Naive thymus-derived CD8-positive, alpha-beta T cell (primary cell): Measurements from ENCODE around the gene FGF1. TPM values are rescaled to one million over a fixed set of nuclear protein-coding genes. Genes with fewer than 3 reads are reported as not detected.

Experiments used
- ATAC-seq, 2 donors: fragments of 150-1000 bp; cut with Tn5 transposase in 1 of 2; sonication (Bioruptor Pico), chemical (Tn5 transposase) in 1 of 2; 1 replicate in 1 of 2; 2 replicates in 1 of 2; pipeline ENCODE4 v1.10.0; 2021; ENCODE audit warnings: mild to moderate bottlenecking in 2 of 2, moderate library complexity in 2 of 2
- POLR2A ChIA-PET: fragments of 350-600 bp; sonication (Branson Sonifier 250); formaldehyde crosslinking; loops from one replicate; lab custom pipeline; 2021; ENCODE audit warnings: antibody characterized with exemption; lab: Charles Lee
- DNase-seq, 10 donors: peaks; one replicate each; pipeline versions ENCODE4 v3.0.0 to v3.0.0-alpha.2; 2020 to 2022
- H3K27ac Mint-ChIP-seq, 10 donors: one replicate each; pipeline ENCODE4 v1.8.0; 2020 to 2022; ENCODE audit warnings: mild to moderate bottlenecking in 10 of 10, mixed read lengths in 10 of 10, moderate library complexity in 4 of 10, inconsistent platforms in 1 of 10
- H3K27me3 Mint-ChIP-seq, 5 donors: one replicate each; pipeline ENCODE4 v1.8.0; 2021 to 2022; ENCODE audit warnings: mixed read lengths in 5 of 5
- H3K36me3 Mint-ChIP-seq, 3 donors: one replicate each; pipeline ENCODE4 v1.8.0; 2020 to 2022; ENCODE audit warnings: mixed read lengths in 3 of 3, mild to moderate bottlenecking in 2 of 3, inconsistent platforms in 1 of 3
- H3K4me1 Mint-ChIP-seq, 4 donors: one replicate each; pipeline ENCODE4 v1.8.0; 2021 to 2022; ENCODE audit warnings: mixed read lengths in 4 of 4
- H3K4me3 Mint-ChIP-seq, 10 donors: one replicate each; pipeline ENCODE4 v1.8.0; 2020 to 2022; ENCODE audit warnings: mild to moderate bottlenecking in 10 of 10, mixed read lengths in 10 of 10, moderate library complexity in 6 of 10, inconsistent platforms in 1 of 10
- H3K9me3 Mint-ChIP-seq, 9 donors: one replicate each; pipeline ENCODE4 v1.8.0; 2020 to 2022; ENCODE audit warnings: mixed read lengths in 9 of 9, mild to moderate bottlenecking in 3 of 9, inconsistent platforms in 1 of 9, moderate library complexity in 1 of 9
- polyA plus RNA-seq, 3 donors: library from polyadenylated mRNA; unstranded; fragments of 300-500 nt; fragmentation: Illumina TruSeq; gene quantifications; one replicate each; pipeline ENCODE4 v1.2.3, GENCODE V29; 2021
- total RNA-seq, 8 experiments: library from RNA in 2 of 8; stranded (reverse) in 2 of 8; gene quantifications; one replicate each; pipeline ENCODE4 v1.2.3 and lab custom pipeline; 2021 to 2026

FGF1 gene
- total and polyA plus RNA-seq, 5 experiments from 2014 or later: not detected

DNA sequence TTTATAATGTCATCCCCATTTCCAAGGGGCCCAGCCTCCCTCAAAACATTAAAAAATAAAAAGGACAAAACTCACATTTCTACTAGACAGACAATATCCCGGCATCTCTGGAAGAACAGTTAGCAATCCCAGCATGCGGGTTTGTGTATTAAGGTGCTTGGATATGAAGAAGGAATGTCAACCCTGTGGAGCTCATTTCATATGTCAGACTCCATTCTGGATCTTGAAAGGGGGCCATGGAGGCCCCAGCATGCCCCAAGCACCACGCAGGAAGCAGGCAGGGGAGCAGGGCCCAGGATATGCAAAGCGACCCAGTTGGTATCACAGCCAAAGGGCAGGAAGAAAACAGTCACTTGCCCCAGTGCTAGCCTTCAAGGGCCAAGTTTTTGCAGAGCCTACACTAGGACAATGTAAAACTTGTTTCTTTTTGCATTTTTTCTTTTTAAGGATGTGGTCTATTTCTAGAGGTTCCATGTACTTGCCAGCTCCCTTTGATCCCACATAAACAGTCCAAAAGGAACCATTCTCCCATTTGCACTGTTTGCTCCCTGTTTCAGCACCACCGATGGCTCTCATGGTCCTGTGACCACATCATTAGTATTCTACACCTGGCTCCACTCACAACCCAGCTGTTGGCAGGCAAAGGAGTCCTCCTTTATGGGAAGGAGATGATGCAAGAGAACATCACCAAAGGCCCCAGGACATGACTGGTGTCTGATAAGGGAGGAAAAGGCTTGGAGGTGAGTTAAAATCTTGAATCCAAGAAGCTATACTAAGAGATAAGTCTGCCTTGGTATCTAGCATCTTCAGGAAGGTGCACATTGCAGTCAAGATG is 58.3 kb downstream of the FGF1 start:
- peaks cover 0 to 6% (median 0%) of the 10 kb centered on the region in 4 donors for H3K4me1 Mint-ChIP-seq
- H3K9me3 Mint-ChIP-seq: no peaks in the 10 kb centered on the region
- no peak for ATAC-seq
- H3K36me3 Mint-ChIP-seq: no peaks in the 10 kb centered on the region
- no peak for DNase-seq
- H3K27ac Mint-ChIP-seq: no peak overlapping the region
- POLR2A ChIA-PET: interaction anchor here (0.5 kb wide), 1 partner anchor 535 kb away, joined by 4 read pairs; no protein-coding TSS in a partner anchor
- H3K27me3 Mint-ChIP-seq: peaks cover 0 to 7% (median 0%) of the 10 kb centered on the region in 5 donors
- no peak overlapping the region for H3K4me3 Mint-ChIP-seq

DNA sequence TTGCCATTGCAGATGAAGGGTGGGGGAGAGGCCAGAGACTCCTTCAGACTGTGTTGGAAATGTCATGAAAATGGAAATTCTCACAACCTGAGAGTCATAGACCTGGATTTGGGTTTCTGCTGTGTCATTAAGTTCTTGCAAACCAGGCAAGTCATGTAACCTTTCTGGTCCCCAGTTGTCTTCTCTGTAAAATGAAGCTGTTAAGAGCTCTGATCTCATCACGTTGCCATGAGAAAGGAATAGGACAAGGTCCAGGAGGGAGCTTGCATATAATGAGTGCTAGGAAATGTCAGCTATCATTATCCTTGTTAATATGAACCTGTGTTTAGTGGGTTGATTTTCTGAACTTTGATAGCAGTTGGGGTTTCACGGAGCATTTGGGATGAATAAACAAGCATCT is 59.1 kb downstream of the FGF1 start:
- POLR2A ChIA-PET: no interaction called here
- Mint-ChIP-seq H3K36me3 (no peaks in the 10 kb centered on the region), H3K9me3 (no peaks in the 10 kb centered on the region), H3K27ac (no peak overlapping the region), H3K4me1 (peaks cover 0 to 6% (median 0%) of the 10 kb centered on the region in 4 donors), H3K4me3 (no peak overlapping the region), H3K27me3 (peaks cover 0 to 7% (median under 1%) of the 10 kb centered on the region in 5 donors)
- ATAC-seq (no peak), DNase-seq (no peak)

DNA sequence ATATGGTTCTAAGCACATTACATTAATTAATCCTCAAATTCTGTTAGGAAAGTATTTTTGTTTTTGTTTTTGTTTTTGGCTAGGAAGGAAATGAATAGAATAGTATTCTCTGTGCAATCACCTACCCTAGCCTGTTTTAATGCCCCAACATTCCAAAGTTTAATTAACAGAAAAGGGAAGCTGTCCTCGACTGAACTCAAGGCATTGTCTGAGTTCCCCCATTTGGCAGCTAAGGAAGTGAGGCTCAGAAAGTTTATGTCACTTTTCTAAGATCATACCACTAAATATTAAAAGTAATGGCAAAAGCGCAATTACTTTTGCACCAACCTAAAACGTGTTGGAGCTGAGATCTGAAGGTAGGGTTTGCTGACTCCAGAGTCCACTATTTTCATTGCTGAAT is 59.8 kb downstream of the FGF1 start:
- H3K4me3 Mint-ChIP-seq: no peak overlapping the region
- H3K4me1 Mint-ChIP-seq: peaks cover 0 to 6% (median 0%) of the 10 kb centered on the region in 4 donors
- no peaks in the 10 kb centered on the region for H3K36me3 Mint-ChIP-seq
- ATAC-seq: no peak
- POLR2A ChIA-PET: no interaction called here
- H3K27ac Mint-ChIP-seq: no peak overlapping the region
- H3K9me3 Mint-ChIP-seq: peaks cover 0 to 2% (median 0%) of the 10 kb centered on the region in 9 donors
- H3K27me3 Mint-ChIP-seq: peaks cover 0 to 7% (median 1%) of the 10 kb centered on the region in 5 donors
- no peak for DNase-seq

DNA sequence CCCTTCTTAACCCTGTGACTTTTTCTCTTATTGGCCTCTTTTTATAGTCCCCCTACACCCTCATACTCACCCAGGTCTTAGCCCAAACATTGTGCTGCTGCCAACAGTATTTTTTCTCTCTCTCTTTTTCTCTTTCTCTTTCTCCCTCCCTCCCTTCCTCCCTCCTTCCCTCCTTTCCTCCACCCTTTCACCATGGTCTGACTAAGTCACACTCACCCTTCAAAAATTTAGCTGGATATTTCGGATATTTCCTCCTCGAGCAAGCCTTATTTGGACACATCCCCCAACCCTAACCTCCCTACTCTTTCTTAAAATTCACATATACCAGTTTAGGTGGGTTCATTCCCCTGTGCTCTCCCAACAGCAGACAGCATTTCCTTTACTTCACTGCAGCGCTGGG is 64.7 kb downstream of the FGF1 start:
- Mint-ChIP-seq H3K36me3 (no peaks in the 10 kb centered on the region), H3K4me1 (peaks cover 0 to 6% (median 0%) of the 10 kb centered on the region in 4 donors), H3K9me3 (peaks cover 0 to 5% (median 0%) of the 10 kb centered on the region in 9 donors), H3K27ac (no peak overlapping the region), H3K27me3 (peaks cover 0 to 8% (median 0%) of the 10 kb centered on the region in 5 donors), H3K4me3 (no peak overlapping the region)
- no peak for ATAC-seq
- DNase-seq: no peak
- POLR2A ChIA-PET: no interaction called here

DNA sequence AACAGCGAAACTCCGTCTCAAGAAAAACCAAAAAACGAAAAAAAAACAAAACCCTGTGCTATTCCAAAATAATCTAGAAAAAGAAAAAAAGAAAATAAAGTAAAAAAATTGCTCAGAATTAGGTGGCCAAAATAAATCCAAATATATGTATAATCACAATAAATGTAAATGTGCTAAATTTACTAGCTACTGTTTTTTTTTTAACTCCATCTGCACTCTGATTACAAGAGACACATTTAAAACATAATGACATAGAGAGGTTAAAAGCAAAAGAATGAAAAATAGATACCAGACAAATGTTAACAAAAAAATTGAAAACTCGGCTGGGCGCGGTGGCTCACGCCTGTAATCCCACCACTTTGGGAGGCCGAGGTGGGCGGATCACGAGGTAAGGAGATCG is 66.1 kb downstream of the FGF1 start:
- ATAC-seq (no peak), DNase-seq (no peak)
- POLR2A ChIA-PET: no interaction called here
- H3K4me3 Mint-ChIP-seq: no peak overlapping the region
- H3K9me3 Mint-ChIP-seq: peaks cover 0 to 5% (median 0%) of the 10 kb centered on the region in 9 donors
- H3K4me1 Mint-ChIP-seq: no peaks in the 10 kb centered on the region
- H3K36me3 Mint-ChIP-seq: no peaks in the 10 kb centered on the region
- H3K27me3 Mint-ChIP-seq: peaks cover 0 to 6% (median 2%) of the 10 kb centered on the region in 5 donors
- no peak overlapping the region for H3K27ac Mint-ChIP-seq

DNA sequence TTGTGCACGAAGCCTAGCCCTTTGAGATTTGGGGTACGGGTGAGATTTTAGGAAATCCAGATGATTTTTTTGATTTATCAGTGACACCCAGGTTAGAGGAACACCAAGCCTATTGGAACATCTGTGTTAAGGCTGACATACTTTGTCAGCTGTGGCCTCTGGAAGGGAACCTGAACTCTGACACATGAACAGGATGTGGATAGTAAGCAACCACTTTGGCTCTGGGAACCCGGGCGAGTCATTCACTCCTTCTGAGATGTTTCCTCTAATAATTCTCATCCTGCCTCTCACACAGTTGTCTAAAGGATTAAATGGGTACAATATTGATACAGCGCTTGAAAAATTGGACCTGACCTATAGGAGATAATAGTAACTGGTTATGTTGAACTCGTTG is 67.8 kb downstream of the FGF1 start:
- Mint-ChIP-seq H3K27me3 (peaks cover 0 to 5% (median 2%) of the 10 kb centered on the region in 5 donors), H3K9me3 (peaks cover 0 to 5% (median 0%) of the 10 kb centered on the region in 9 donors), H3K4me1 (no peaks in the 10 kb centered on the region), H3K27ac (no peak overlapping the region), H3K4me3 (no peak overlapping the region), H3K36me3 (no peaks in the 10 kb centered on the region)
- POLR2A ChIA-PET: no interaction called here
- ATAC-seq (no peak), DNase-seq (no peak)

DNA sequence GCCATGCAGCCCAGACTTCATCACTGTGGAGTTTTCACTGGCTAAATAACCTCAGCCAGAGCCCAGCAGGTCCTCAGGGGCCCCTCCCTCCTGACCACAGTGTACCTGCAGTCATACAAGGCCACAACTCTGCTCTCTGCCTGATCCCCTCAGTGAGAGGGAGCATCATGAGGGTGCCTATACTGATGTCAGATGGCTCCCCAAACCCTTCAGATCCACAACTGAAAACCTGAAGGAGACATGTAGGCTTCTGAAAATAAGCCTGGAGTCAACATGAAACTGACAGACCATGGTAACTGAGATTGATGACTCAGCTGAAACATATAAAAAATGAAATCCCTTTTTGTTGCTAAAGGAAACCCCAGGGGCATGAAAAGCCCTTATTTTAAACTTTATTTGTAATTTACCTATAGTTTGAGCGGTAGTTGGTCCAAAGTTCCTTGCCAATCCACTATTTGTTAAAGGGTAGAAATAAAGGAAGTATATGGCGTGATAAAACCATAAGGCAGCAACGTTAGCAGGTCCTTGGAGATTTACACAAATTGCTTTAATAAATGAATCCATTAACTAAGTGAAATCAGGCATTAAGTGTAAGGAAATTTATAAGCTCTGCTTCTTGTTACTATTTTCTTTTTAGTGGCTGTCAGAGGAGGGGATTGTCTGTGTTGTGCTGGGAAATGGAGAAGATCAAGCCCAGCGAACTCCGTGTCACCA is 68.3 kb downstream of the FGF1 start:
- POLR2A ChIA-PET: no interaction called here
- ATAC-seq (no peak), DNase-seq (no peak)
- Mint-ChIP-seq H3K36me3 (no peaks in the 10 kb centered on the region), H3K27ac (no peak overlapping the region), H3K27me3 (peaks cover 3 to 6% (median 5%) of the 10 kb centered on the region in 5 donors), H3K4me3 (no peak overlapping the region), H3K4me1 (no peaks in the 10 kb centered on the region), H3K9me3 (peaks cover 0 to 5% (median 0%) of the 10 kb centered on the region in 9 donors)

DNA sequence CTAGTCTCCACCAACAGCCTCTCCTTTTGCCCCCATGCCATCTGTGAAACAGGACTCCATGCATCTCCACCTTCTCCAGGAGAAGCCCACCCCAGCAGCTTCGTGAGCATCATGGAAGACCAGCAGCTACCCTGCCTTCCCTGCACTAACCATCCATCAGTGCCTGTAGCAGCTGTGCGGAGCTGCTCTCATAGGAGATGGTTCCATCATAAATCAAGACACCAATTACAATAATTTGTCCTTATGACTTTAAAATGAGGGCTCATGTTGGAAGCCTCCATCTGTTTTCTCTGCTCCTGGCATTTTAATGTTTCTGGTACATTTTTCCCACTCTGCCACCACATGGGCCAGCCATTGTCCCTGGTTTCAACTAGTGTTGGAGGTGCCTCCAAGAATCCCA is 69.9 kb downstream of the FGF1 start:
- peaks cover 0 to 3% (median 2%) of the 10 kb centered on the region in 4 donors for H3K4me1 Mint-ChIP-seq
- peaks cover 3 to 15% (median 12%) of the 10 kb centered on the region in 5 donors for H3K27me3 Mint-ChIP-seq
- H3K36me3 Mint-ChIP-seq: no peaks in the 10 kb centered on the region
- no peak for ATAC-seq
- POLR2A ChIA-PET: no interaction called here
- H3K4me3 Mint-ChIP-seq: no peak overlapping the region
- DNase-seq: no peak
- peaks cover 0 to 3% (median 0%) of the 10 kb centered on the region in 9 donors for H3K9me3 Mint-ChIP-seq
- H3K27ac Mint-ChIP-seq: no peak overlapping the region

DNA sequence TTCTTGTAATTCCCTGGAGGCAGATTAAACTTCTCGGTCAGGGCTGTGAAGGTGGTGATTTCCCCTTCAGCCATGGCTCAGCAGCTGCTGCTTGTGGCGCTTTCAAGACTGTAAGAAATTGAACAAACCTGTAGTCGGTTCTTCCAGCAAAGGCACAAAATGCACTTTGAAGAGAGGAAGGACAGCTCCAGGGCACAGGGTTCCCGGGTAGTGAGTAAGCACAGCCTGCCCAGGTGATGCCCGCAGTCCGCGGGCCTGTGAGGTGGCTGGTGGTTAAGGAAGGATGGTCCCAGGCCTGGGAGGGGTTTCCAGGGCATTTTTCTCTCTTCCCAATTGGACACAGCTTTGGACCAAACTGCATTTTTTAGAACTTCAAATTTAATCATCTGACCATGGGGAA is 71.8 kb downstream of the FGF1 start:
- H3K4me3 Mint-ChIP-seq: no peak overlapping the region
- POLR2A ChIA-PET: no interaction called here
- H3K36me3 Mint-ChIP-seq: no peaks in the 10 kb centered on the region
- no peaks in the 10 kb centered on the region for H3K9me3 Mint-ChIP-seq
- H3K27me3 Mint-ChIP-seq: peaks cover 5 to 27% (median 14%) of the 10 kb centered on the region in 5 donors
- peaks cover 0 to 5% (median 3%) of the 10 kb centered on the region in 4 donors for H3K4me1 Mint-ChIP-seq
- no peak overlapping the region for H3K27ac Mint-ChIP-seq
- ATAC-seq (no peak), DNase-seq (no peak)

DNA sequence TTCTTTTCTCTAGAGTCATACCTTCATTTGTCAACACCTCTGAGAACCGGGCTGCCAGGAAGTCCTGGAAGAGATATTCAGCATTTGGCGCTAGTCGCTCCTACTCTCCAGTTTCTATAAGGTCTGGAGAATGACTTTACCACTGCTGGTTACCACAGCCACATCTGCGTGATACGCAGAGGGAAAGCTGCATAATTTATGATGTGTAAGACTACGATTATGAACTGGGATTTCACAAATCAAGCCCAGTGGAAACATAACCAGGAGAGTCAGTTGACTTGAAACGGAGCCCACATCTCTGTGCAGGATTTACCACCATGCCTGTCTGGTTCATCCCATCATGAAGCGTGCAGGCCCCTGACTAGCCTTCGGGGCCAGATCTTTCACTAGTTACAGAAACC is 72.6 kb downstream of the FGF1 start:
- no peaks in the 10 kb centered on the region for H3K9me3 Mint-ChIP-seq
- peaks cover 5 to 31% (median 16%) of the 10 kb centered on the region in 5 donors for H3K27me3 Mint-ChIP-seq
- no peak for DNase-seq
- H3K36me3 Mint-ChIP-seq: no peaks in the 10 kb centered on the region
- H3K4me3 Mint-ChIP-seq: no peak overlapping the region
- H3K4me1 Mint-ChIP-seq: peaks cover 0 to 5% (median 3%) of the 10 kb centered on the region in 4 donors
- H3K27ac Mint-ChIP-seq: no peak overlapping the region
- ATAC-seq: no peak
- POLR2A ChIA-PET: no interaction called here

DNA sequence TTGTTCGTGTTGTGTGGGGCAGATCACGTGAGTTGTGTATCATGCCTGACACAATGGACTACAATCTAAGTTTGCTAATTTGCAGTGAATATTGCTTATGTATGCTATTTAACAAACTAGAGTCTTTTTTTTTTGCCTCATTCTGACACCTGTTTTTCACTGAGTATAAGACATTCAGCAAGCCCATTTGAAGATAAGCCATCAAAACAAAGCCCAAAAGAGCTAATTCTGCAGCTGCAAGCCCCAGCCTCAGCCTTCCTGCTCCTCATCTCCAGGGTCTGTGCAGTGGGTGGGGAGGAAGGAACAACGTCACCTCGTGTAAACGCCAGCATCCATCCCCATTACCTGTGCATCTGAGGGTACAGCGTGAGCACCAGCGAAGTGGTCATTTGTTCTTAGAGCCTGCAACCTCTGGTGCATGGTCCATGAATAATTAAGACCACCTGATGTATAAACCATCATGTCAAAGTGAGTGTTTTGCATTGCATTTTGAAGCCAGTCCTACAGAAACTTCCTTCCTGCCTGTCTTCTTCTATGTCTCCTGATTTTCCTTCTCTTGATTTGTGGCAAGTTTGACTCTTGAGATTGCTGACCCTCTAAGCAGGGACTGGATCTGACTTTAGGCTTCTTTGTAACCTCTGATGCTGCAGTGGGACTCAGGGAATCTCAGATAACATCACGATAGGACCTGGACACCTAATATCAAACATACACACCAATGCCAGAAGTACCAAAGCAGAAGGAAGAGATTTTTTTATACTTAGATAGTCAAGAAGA is 73.2 kb downstream of the FGF1 start:
- DNase-seq: no peak
- POLR2A ChIA-PET: interaction anchor here (0.6 kb wide), 1 partner anchor 49 kb away, joined by 4 read pairs; no protein-coding TSS in a partner anchor
- no peak for ATAC-seq
- Mint-ChIP-seq H3K36me3 (no peaks in the 10 kb centered on the region), H3K9me3 (no peaks in the 10 kb centered on the region), H3K4me1 (peaks cover 0 to 5% (median 3%) of the 10 kb centered on the region in 4 donors), H3K27ac (no peak overlapping the region), H3K27me3 (peaks cover 5 to 37% (median 18%) of the 10 kb centered on the region in 5 donors), H3K4me3 (no peak overlapping the region)

DNA sequence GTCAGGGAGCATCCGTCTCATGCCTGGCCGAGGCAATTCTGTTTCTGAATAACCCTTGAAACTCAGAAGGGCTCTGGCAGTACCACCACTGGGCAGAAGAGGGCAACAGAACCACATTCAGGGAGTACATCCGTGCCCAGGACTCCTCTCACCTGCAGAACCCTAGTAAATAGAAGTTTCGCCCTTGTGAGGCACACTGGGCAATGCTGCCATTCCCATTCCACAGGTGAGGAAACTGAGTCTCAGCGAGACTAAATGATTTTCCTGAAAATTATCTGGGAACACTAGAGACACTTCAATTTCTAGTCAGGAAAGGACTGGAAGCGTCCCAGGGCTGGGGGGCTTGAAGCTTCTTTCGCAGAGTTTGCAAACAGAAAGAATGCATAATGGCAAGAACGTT is 74.7 kb downstream of the FGF1 start:
- Mint-ChIP-seq H3K36me3 (no peaks in the 10 kb centered on the region), H3K4me3 (no peak overlapping the region), H3K27me3 (peaks cover 2 to 47% (median 18%) of the 10 kb centered on the region in 5 donors), H3K27ac (no peak overlapping the region), H3K9me3 (no peaks in the 10 kb centered on the region), H3K4me1 (peaks cover 0 to 5% (median 3%) of the 10 kb centered on the region in 4 donors)
- POLR2A ChIA-PET: no interaction called here
- DNase-seq (peak; percentile 20 to 78 (median 48)), ATAC-seq (peak; percentile 84 to 87)
